Progenitor cell of endocrine pancreas (in vitro differentiated cells): ENCODE measurements around the gene KDM7A. TPM values are rescaled to one million over a fixed set of nuclear protein-coding genes. Genes with fewer than 3 reads are reported as not detected.

Experiments used
- DNase-seq: peaks from one replicate; pipeline ENCODE4 v3.0.0; 2021; ENCODE audit warnings: low spot score; ENCODE audit not compliant: unreplicated experiment
- H3K27ac Mint-ChIP-seq: 2 replicates; pipeline ENCODE4 v1.8.0; 2021; ENCODE audit warnings: mild to moderate bottlenecking, moderate library complexity, mixed read lengths
- H3K27me3 Mint-ChIP-seq: 2 replicates; pipeline ENCODE4 v1.8.0; 2021; ENCODE audit warnings: mixed read lengths
- H3K36me3 Mint-ChIP-seq: 2 replicates; pipeline ENCODE4 v1.8.0; 2022; ENCODE audit warnings: mixed read lengths; ENCODE audit not compliant: insufficient read depth
- H3K4me1 Mint-ChIP-seq: 2 replicates; pipeline ENCODE4 v1.8.0; 2021; ENCODE audit warnings: low read depth, mixed read lengths
- H3K4me3 Mint-ChIP-seq: 2 replicates; pipeline ENCODE4 v1.8.0; 2021; ENCODE audit warnings: low read depth, mild to moderate bottlenecking, moderate library complexity, mixed read lengths
- H3K9me3 Mint-ChIP-seq: 2 replicates; pipeline ENCODE4 v1.8.0; 2021; ENCODE audit warnings: low read depth, mixed read lengths
- total RNA-seq: library from RNA; stranded (reverse); gene quantifications from 2 replicates; pipeline ENCODE4 v1.2.1, GENCODE V29; 2021
- TF ChIP-seq, protein P1 (sequence below): fragments of 200-600 bp; sonication (generic); IDR thresholded peaks from one replicate; pipeline ENCODE4 v1.5.0; 2021; ENCODE audit warnings: antibody characterized with exemption, mild to moderate bottlenecking; ENCODE audit not compliant: unreplicated experiment

Gene KDM7A
- total RNA-seq, 1 donor from 2014 or later = 13.8 TPM

DNA sequence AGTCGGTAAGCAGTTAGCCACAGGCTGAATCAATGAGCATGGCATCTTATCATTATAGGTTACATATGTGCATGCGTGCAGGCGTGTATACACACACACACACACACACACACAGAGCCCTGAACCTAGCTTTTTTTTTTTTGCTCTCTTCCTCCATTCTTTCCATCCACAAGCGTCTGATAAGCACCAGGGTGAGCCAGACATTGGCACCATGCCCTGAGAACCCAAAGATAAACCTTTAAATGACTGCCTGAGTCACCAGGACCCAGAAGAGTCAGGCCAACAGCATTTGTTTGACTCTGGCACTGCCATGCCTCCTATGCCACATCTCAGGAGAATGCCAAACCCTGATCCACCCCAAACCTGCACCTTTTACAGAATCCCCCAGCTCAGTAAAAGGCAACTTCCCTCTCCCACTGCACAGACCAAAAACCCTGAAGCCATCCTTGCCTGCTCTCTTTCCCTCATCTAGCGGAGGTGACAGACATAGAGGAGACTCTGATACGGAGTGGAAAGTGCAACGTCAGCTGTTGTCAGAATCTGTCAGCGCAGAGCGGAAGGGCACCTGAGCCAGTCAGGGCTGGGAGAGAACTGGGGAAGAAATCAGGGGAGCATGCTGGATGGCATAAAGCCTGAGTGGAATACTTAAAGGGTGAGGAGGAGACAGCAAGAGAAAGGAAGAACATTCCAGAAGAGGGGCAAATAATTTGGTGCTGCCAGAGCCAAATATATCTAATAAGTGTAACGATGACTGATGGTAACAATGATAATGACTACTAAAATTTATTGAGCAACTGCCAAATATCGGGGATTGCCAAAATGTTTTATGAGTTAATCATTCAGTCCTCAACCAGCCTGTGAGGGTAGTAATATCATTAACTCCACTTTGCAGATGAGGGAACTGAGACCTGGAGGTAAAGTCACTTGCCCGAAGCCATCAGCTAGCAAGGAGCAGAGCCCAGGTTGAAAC, 117.2 kb downstream of the KDM7A start:
- Mint-ChIP-seq H3K27me3 (peaks cover 49% of the 10 kb centered on the region), H3K9me3 (no peaks in the 10 kb centered on the region), H3K27ac (no peak overlapping the region), H3K4me1 (no peaks in the 10 kb centered on the region), H3K36me3 (no peaks in the 10 kb centered on the region), H3K4me3 (no peak overlapping the region)
- TF ChIP-seq, protein P1, sequence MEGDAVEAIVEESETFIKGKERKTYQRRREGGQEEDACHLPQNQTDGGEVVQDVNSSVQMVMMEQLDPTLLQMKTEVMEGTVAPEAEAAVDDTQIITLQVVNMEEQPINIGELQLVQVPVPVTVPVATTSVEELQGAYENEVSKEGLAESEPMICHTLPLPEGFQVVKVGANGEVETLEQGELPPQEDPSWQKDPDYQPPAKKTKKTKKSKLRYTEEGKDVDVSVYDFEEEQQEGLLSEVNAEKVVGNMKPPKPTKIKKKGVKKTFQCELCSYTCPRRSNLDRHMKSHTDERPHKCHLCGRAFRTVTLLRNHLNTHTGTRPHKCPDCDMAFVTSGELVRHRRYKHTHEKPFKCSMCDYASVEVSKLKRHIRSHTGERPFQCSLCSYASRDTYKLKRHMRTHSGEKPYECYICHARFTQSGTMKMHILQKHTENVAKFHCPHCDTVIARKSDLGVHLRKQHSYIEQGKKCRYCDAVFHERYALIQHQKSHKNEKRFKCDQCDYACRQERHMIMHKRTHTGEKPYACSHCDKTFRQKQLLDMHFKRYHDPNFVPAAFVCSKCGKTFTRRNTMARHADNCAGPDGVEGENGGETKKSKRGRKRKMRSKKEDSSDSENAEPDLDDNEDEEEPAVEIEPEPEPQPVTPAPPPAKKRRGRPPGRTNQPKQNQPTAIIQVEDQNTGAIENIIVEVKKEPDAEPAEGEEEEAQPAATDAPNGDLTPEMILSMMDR = no peak
- DNase-seq = no peak

DNA sequence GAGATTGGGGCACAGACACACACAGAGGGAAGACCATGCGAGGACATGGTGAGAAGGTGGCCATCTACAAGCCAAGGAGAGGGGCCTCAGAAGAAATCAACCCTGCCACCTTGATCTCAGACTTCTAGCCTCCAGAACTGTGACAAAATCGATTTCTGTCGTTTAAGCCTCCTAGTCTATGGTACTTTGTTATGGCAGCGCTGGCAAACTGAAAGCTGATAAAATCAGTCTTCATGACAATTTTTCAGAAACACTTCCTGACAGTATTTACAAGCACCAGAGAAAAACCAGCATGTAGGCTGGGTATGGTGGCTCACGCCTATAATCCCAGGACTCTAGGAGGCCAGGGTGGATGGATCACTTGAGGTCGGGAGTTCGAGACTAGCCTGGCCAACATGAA, 118.3 kb downstream of the KDM7A start:
- no peak overlapping the region for H3K4me3 Mint-ChIP-seq
- TF ChIP-seq, protein P1 = no peak
- H3K27ac Mint-ChIP-seq = no peak overlapping the region
- peaks cover 2% of the 10 kb centered on the region for H3K4me1 Mint-ChIP-seq
- peaks cover 44% of the 10 kb centered on the region for H3K27me3 Mint-ChIP-seq
- DNase-seq = no peak
- no peaks in the 10 kb centered on the region for H3K9me3 Mint-ChIP-seq
- H3K36me3 Mint-ChIP-seq = no peaks in the 10 kb centered on the region

DNA sequence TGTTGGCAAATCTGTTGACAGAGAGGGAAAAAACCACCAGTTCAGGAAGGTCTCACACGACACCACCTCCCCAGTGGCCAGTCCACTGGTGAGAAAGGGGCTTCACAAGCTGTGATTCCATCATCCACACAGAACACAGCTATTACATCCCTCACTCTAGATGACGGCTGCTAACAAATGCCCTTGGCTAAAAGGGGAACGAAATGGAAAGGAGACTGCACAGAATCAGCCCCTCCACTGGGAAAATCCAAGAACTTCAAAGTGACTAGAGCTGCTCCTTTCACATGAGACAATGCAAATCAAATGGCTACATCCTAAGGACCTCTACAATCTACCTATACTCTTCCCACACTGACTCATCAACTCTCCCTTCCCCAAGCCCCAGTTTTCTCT, 119.6 kb downstream of the KDM7A start:
- peaks cover 2% of the 10 kb centered on the region for H3K4me1 Mint-ChIP-seq
- TF ChIP-seq, protein P1 = no peak
- H3K9me3 Mint-ChIP-seq = no peaks in the 10 kb centered on the region
- no peak overlapping the region for H3K27ac Mint-ChIP-seq
- no peak overlapping the region for H3K4me3 Mint-ChIP-seq
- no peaks in the 10 kb centered on the region for H3K36me3 Mint-ChIP-seq
- H3K27me3 Mint-ChIP-seq = peaks cover 41% of the 10 kb centered on the region
- no peak for DNase-seq

DNA sequence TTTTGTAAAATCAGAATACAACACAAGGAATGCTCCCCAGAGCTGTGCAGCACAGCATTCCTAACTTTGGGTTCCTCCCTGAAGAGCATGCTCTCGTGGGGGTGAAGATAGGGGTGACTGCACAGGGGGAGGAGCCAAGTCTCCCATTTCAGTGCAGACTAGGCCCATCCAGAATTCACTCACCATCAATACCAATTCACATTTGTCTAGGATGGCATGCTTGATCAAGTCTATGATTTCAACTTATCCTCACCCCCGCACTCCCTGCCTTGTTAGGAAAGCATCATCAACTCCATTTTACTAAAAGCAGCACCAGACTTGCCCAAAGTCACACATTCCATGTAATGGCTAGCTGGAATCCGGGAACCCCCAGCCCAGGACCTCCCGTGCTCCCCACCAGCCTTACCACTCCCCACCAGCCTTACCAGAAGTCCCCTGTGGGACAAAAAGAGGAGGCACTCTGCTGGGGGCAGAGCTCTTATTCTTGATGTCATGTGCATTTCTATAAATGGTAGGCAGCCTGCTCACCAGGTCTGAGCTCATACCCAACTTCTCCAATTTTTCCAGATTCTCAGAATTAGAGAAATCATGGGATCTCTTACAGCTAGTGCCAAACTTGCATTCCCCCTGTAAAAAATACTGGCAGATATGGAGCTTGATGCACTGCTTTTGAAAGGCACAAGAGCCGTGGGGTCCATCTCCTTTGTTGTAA, 120.2 kb downstream of the KDM7A start:
- Mint-ChIP-seq H3K27me3 (peaks cover 38% of the 10 kb centered on the region), H3K27ac (no peak overlapping the region), H3K4me1 (peaks cover 2% of the 10 kb centered on the region), H3K9me3 (no peaks in the 10 kb centered on the region), H3K4me3 (no peak overlapping the region), H3K36me3 (no peaks in the 10 kb centered on the region)
- TF ChIP-seq, protein P1 = no peak
- no peak for DNase-seq

DNA sequence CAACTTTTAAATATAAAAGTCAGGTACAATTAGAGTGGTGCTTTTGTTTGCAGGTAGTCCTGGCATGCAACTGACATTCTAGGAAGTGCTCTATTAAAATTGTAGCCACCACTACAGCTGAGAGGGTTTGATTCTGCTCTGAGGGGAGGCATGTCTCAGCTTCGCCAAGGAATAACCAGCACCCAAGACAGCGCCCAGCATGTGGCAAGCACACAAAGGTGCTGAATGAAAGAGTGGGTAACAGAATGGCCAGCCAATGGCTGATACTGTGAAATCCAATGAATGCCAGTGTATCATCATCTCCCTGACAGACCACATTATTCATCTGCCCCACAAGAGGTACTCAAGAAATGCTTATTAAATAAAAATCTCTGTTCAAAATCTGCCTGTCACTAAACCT, 121.0 kb downstream of the KDM7A start:
- no peaks in the 10 kb centered on the region for H3K36me3 Mint-ChIP-seq
- no peak overlapping the region for H3K4me3 Mint-ChIP-seq
- H3K4me1 Mint-ChIP-seq = peaks cover 2% of the 10 kb centered on the region
- no peaks in the 10 kb centered on the region for H3K9me3 Mint-ChIP-seq
- TF ChIP-seq, protein P1 = no peak
- DNase-seq = no peak
- H3K27ac Mint-ChIP-seq = no peak overlapping the region
- H3K27me3 Mint-ChIP-seq = peaks cover 30% of the 10 kb centered on the region
